NCI-H2171 (cell line): ENCODE results near the gene TST.

Experiments
- DNase-seq: peaks from one replicate; lab custom pipeline; 2025; lab: John Stamatoyannopoulos, UW

The TST gene

GRCh38 chr22:37053310-37054055 lies 34.2 kb upstream of the TST start:
- DNase-seq: no peak

GRCh38 chr22:37052386-37053309 lies 33.4 kb upstream of the TST start:
- DNase-seq: no peak

GRCh38 chr22:37051391-37052385 lies 32.4 kb upstream of the TST start, which contains the start of gene KCTD17:
TSS of gene KCTD17 (plus strand) at chr22:37051742. CDS start at chr22:37051761, 19 bp downstream.
- peak; percentile 72 for DNase-seq

GRCh38 chr22:37050913-37051312 lies 31.7 kb upstream of the TST start:
- no peak for DNase-seq

GRCh38 chr22:37049224-37049623 lies 30.0 kb upstream of the TST start:
- no peak for DNase-seq

- no peak for DNase-seq
Measured at GRCh38 chr22:37048133-37048532, 28.9 kb upstream of the TST start.

GRCh38 chr22:37047006-37047405 lies 27.8 kb upstream of the TST start:
- peak; percentile 95 for DNase-seq

GRCh38 chr22:37046589-37046988 lies 27.3 kb upstream of the TST start:
- no peak for DNase-seq

- no peak for DNase-seq
Measured at GRCh38 chr22:37045958-37046357, 26.7 kb upstream of the TST start.

GRCh38 chr22:37044634-37045625 lies 25.7 kb upstream of the TST start:
- no peak for DNase-seq

- DNase-seq: no peak
Measured at GRCh38 chr22:37043828-37044538, 24.7 kb upstream of the TST start.

- no peak for DNase-seq
Measured at GRCh38 chr22:37043209-37043827, 24.1 kb upstream of the TST start.

GRCh38 chr22:37039466-37039865 lies 20.2 kb upstream of the TST start:
- no peak for DNase-seq

GRCh38 chr22:37037669-37038068 lies 18.4 kb upstream of the TST start:
- no peak for DNase-seq

GRCh38 chr22:37036655-37037377 lies 17.6 kb upstream of the TST start:
- DNase-seq: no peak

GRCh38 chr22:37033605-37034430 lies 14.6 kb upstream of the TST start:
- no peak for DNase-seq

GRCh38 chr22:37032535-37033460 lies 13.6 kb upstream of the TST start:
- no peak for DNase-seq
